DOHH2 (cell line): ENCODE results near the gene MAMDC4.
"Not testable (repeated sequence)": the region's sequence is repeated elsewhere in the genome, so short reads cannot be mapped to it uniquely, and the experiment has no call there.

Experiments used
- EZH2phosphoT487 ChIP-seq: fragments of 200-600 bp; sonication (generic); IDR thresholded peaks from 2 replicates; pipeline ENCODE4 v1.6.1; 2017; ENCODE audit warnings: borderline replicate concordance, mild to moderate bottlenecking, antibody characterized with exemption, low read length, moderate library complexity, mixed read lengths
- TF ChIP-seq, protein P1 (sequence below): fragments of 200-600 bp; sonication (generic); IDR thresholded peaks from one replicate; pipeline ENCODE4 v1.5.1; 2014; ENCODE audit warnings: antibody characterized with exemption, mild to moderate bottlenecking, low read depth, low read length; ENCODE audit not compliant: poor library complexity, severe bottlenecking

GRCh38 chr9:136843159-136843800, 8.9 kb upstream of the MAMDC4 start:
- TF ChIP-seq, protein P1, sequence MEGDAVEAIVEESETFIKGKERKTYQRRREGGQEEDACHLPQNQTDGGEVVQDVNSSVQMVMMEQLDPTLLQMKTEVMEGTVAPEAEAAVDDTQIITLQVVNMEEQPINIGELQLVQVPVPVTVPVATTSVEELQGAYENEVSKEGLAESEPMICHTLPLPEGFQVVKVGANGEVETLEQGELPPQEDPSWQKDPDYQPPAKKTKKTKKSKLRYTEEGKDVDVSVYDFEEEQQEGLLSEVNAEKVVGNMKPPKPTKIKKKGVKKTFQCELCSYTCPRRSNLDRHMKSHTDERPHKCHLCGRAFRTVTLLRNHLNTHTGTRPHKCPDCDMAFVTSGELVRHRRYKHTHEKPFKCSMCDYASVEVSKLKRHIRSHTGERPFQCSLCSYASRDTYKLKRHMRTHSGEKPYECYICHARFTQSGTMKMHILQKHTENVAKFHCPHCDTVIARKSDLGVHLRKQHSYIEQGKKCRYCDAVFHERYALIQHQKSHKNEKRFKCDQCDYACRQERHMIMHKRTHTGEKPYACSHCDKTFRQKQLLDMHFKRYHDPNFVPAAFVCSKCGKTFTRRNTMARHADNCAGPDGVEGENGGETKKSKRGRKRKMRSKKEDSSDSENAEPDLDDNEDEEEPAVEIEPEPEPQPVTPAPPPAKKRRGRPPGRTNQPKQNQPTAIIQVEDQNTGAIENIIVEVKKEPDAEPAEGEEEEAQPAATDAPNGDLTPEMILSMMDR, result not testable (repeated sequence)
- TF ChIP-seq EZH2phosphoT487, result not testable (repeated sequence)
